OCI-LY1 (cell line): ENCODE measurements around the gene CDC42BPA.

Source experiments
- H2AFZ ChIP-seq: fragments of 200-600 bp; sonication (generic), shearing (Covaris generic); 2 replicates; pipeline ENCODE4 v1.6.0; 2014; ENCODE audit warnings: antibody characterized with exemption, mild to moderate bottlenecking, low read length
- H3F3A ChIP-seq: fragments of 200-600 bp; sonication (generic), shearing (Covaris generic); 2 replicates; pipeline ENCODE4 v1.6.0; 2014; ENCODE audit warnings: mild to moderate bottlenecking, antibody characterized with exemption, low read length, moderate library complexity; ENCODE audit not compliant: insufficient read depth
- H3K27ac ChIP-seq: fragments of 200-600 bp; sonication (generic); 2 replicates; pipeline ENCODE4 v1.5.1; 2014; ENCODE audit warnings: low read length, mixed run types, mild to moderate bottlenecking, low read depth; ENCODE audit not compliant: poor library complexity, severe bottlenecking
- H3K27me3 ChIP-seq: fragments of 200-600 bp; sonication (generic); 2 replicates; pipeline ENCODE4 v1.6.0; 2014; ENCODE audit warnings: antibody characterized with exemption, mild to moderate bottlenecking, low read length, moderate library complexity; ENCODE audit not compliant: insufficient read depth
- H3K36me3 ChIP-seq: fragments of 200-600 bp; sonication (generic); 2 replicates; pipeline ENCODE4 v1.6.1; 2014; ENCODE audit warnings: mild to moderate bottlenecking, antibody characterized with exemption, low read length, moderate library complexity, mixed read lengths; ENCODE audit not compliant: insufficient read depth
- H3K4me1 ChIP-seq: fragments of 200-600 bp; sonication (generic); 2 replicates; pipeline ENCODE4 v1.5.1; 2014; ENCODE audit warnings: mild to moderate bottlenecking, low read length, moderate library complexity; ENCODE audit not compliant: insufficient read depth, severe bottlenecking
- H3K4me2 ChIP-seq: fragments of 200-600 bp; sonication (generic), shearing (Covaris generic); 2 replicates; pipeline ENCODE4 v1.6.1; 2014; ENCODE audit warnings: low read length
- H3K4me3 ChIP-seq: fragments of 200-600 bp; sonication (generic); 2 replicates; pipeline ENCODE4 v1.5.1; 2014; ENCODE audit warnings: low read length, low read depth, mild to moderate bottlenecking, mixed read lengths; ENCODE audit not compliant: poor library complexity, severe bottlenecking
- H3K79me2 ChIP-seq: fragments of 200-600 bp; shearing (Covaris generic); 2 replicates; pipeline ENCODE4 v1.6.1; 2016; ENCODE audit warnings: mixed run types, low read length, mixed read lengths; ENCODE audit not compliant: insufficient read depth
- H3K9ac ChIP-seq: fragments of 200-600 bp; sonication (generic), shearing (Covaris generic); 2 replicates; pipeline ENCODE4 v1.6.1; 2014; ENCODE audit warnings: mild to moderate bottlenecking, low read length, mixed read lengths
- H3K9me2 ChIP-seq: fragments of 200-600 bp; sonication (generic), shearing (Covaris generic); 2 replicates; pipeline ENCODE4 v1.6.1; 2014; ENCODE audit warnings: low read depth, mild to moderate bottlenecking, low read length, mixed read lengths
- H3K9me3 ChIP-seq: fragments of 200-600 bp; shearing (Covaris generic); 2 replicates; pipeline ENCODE4 v1.6.1; 2014; ENCODE audit warnings: low read length, mixed read lengths
- H4K20me1 ChIP-seq: fragments of 200-600 bp; sonication (generic), shearing (Covaris generic); 2 replicates; pipeline ENCODE4 v1.6.0; 2016; ENCODE audit warnings: mild to moderate bottlenecking, low read length; ENCODE audit not compliant: insufficient read depth
- EZH2 ChIP-seq: fragments of 200-600 bp; sonication (generic), shearing (Covaris generic); IDR thresholded peaks from 2 replicates; pipeline ENCODE4 v1.8.0; 2017; ENCODE audit warnings: borderline replicate concordance, mixed run types, mild to moderate bottlenecking, antibody characterized with exemption, low read length, moderate library complexity, mixed read lengths
- TF ChIP-seq, protein P1 (sequence below): fragments of 200-600 bp; sonication (generic), shearing (Covaris generic); IDR thresholded peaks from 2 replicates; pipeline ENCODE4 v1.5.1; 2017; ENCODE audit warnings: mild to moderate bottlenecking, antibody characterized with exemption, low read length, moderate library complexity, mixed read lengths

CDC42BPA gene

DNA sequence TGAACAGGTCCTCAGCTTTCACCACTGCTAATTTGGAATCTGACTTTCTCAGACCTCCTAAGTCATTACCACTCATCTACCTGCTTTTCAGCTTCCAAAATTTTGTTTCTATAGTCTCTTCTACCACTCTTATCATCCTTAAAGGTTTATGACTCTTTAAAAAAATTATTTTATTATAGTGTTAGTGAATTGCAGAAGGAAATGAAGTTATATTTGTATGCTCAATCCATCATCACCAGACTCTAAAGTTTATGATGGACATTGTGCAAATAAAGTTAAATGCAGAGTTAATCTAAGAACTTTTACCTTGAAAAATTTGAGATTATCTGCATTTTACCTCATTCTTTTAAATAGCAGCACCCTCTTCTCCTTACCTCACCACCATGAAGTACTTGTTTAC is 14.6 kb downstream of the CDC42BPA start:
- H3K4me1 ChIP-seq, result no peaks in the 10 kb centered on the region
- no peak overlapping the region for H2AFZ ChIP-seq
- no peak overlapping the region for H3K27ac ChIP-seq
- no peaks in the 10 kb centered on the region for H4K20me1 ChIP-seq
- no peaks in the 10 kb centered on the region for H3K79me2 ChIP-seq
- H3K9me2 ChIP-seq, result no peaks in the 10 kb centered on the region
- H3K4me3 ChIP-seq, result no peak overlapping the region
- no peak overlapping the region for H3K9ac ChIP-seq
- H3K9me3 ChIP-seq, result no peaks in the 10 kb centered on the region
- TF ChIP-seq, protein P1, sequence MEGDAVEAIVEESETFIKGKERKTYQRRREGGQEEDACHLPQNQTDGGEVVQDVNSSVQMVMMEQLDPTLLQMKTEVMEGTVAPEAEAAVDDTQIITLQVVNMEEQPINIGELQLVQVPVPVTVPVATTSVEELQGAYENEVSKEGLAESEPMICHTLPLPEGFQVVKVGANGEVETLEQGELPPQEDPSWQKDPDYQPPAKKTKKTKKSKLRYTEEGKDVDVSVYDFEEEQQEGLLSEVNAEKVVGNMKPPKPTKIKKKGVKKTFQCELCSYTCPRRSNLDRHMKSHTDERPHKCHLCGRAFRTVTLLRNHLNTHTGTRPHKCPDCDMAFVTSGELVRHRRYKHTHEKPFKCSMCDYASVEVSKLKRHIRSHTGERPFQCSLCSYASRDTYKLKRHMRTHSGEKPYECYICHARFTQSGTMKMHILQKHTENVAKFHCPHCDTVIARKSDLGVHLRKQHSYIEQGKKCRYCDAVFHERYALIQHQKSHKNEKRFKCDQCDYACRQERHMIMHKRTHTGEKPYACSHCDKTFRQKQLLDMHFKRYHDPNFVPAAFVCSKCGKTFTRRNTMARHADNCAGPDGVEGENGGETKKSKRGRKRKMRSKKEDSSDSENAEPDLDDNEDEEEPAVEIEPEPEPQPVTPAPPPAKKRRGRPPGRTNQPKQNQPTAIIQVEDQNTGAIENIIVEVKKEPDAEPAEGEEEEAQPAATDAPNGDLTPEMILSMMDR, result no peak
- TF ChIP-seq EZH2, result no peak
- no peaks in the 10 kb centered on the region for H3K36me3 ChIP-seq
- H3F3A ChIP-seq, result no peaks in the 10 kb centered on the region
- H3K4me2 ChIP-seq, result no peak overlapping the region
- no peaks in the 10 kb centered on the region for H3K27me3 ChIP-seq

- no peak overlapping the region for H3K9ac ChIP-seq
- no peaks in the 10 kb centered on the region for H3K27me3 ChIP-seq
- H2AFZ ChIP-seq, result no peak overlapping the region
- H3K4me2 ChIP-seq, result no peak overlapping the region
- H3K9me2 ChIP-seq, result no peaks in the 10 kb centered on the region
- H3K4me3 ChIP-seq, result no peak overlapping the region
- no peaks in the 10 kb centered on the region for H3K9me3 ChIP-seq
- H3K79me2 ChIP-seq, result no peaks in the 10 kb centered on the region
- no peaks in the 10 kb centered on the region for H3K36me3 ChIP-seq
- H4K20me1 ChIP-seq, result no peaks in the 10 kb centered on the region
- no peak for TF ChIP-seq EZH2
- TF ChIP-seq, protein P1, result no peak
- H3K4me1 ChIP-seq, result no peaks in the 10 kb centered on the region
- no peak overlapping the region for H3K27ac ChIP-seq
- no peaks in the 10 kb centered on the region for H3F3A ChIP-seq
Measured at GRCh38 chr1:227300682-227301081, 17.6 kb downstream of the CDC42BPA start.

DNA sequence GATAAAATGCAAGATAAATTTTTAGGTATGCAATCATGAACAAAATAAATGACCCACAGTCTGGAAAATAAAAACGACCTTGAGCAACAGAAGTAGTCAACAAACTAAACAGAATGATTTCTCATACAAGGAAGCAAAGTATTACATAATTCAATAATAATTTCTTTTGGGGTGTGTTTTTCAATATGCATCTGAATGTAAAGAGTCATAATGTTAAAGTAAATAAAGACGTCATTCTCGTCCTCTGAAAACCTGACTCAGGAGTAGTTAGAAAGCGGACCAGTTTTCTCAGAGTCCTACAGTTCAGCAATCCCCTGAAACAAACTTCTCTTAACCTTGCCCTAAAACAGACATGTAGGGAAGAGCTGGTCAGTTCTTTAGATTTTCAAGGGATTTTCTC is 18.6 kb downstream of the CDC42BPA start:
- Histone ChIP-seq H3K27me3 (no peaks in the 10 kb centered on the region), H3F3A (no peaks in the 10 kb centered on the region), H3K4me2 (no peak overlapping the region), H4K20me1 (no peaks in the 10 kb centered on the region), H3K4me3 (no peak overlapping the region), H3K36me3 (no peaks in the 10 kb centered on the region), H3K4me1 (no peaks in the 10 kb centered on the region), H2AFZ (no peak overlapping the region), H3K9me2 (no peaks in the 10 kb centered on the region), H3K9me3 (no peaks in the 10 kb centered on the region), H3K9ac (no peak overlapping the region), H3K27ac (no peak overlapping the region), H3K79me2 (no peaks in the 10 kb centered on the region)
- TF ChIP-seq EZH2, result no peak
- TF ChIP-seq, protein P1, result no peak
